AG09309 (cell line): ENCODE data around the gene ACVRL1.

Experiments used
- DNase-seq: peaks from one replicate; pipeline ENCODE4 v3.0.0-alpha.2; 2010; ENCODE audit warnings: low read depth
- H3K4me3 ChIP-seq: 2 replicates; pipeline ENCODE4 v1.5.1; 2011; ENCODE audit warnings: mild to moderate bottlenecking, low read depth, low read length, moderate library complexity; ENCODE audit not compliant: control insufficient read depth
- TF ChIP-seq, protein P1 (sequence below): IDR thresholded peaks from 2 replicates; pipeline ENCODE4 v1.5.1; 2011; ENCODE audit warnings: mild to moderate bottlenecking, low read depth, low read length, inconsistent platforms; ENCODE audit not compliant: insufficient read depth, control insufficient read depth; ENCODE audit errors: missing control alignments

ACVRL1 gene

DNA sequence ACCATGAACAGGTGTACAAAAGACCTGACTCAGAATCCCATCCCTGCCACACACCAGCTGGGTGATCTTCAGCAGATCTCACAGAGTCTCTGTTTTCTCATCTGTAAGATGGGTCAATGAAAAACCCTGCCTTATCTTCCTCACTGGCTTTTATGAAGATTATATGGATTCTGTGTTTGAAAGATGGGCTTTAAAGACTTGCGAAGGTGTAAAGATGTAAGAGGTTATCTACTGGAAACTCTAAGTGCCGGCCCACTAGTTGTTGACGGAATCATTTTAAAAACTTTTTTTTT, 34.7 kb upstream of the ACVRL1 start:
- TF ChIP-seq, protein P1, sequence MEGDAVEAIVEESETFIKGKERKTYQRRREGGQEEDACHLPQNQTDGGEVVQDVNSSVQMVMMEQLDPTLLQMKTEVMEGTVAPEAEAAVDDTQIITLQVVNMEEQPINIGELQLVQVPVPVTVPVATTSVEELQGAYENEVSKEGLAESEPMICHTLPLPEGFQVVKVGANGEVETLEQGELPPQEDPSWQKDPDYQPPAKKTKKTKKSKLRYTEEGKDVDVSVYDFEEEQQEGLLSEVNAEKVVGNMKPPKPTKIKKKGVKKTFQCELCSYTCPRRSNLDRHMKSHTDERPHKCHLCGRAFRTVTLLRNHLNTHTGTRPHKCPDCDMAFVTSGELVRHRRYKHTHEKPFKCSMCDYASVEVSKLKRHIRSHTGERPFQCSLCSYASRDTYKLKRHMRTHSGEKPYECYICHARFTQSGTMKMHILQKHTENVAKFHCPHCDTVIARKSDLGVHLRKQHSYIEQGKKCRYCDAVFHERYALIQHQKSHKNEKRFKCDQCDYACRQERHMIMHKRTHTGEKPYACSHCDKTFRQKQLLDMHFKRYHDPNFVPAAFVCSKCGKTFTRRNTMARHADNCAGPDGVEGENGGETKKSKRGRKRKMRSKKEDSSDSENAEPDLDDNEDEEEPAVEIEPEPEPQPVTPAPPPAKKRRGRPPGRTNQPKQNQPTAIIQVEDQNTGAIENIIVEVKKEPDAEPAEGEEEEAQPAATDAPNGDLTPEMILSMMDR = no peak
- no peak overlapping the region for H3K4me3 ChIP-seq
- no peak for DNase-seq

DNA sequence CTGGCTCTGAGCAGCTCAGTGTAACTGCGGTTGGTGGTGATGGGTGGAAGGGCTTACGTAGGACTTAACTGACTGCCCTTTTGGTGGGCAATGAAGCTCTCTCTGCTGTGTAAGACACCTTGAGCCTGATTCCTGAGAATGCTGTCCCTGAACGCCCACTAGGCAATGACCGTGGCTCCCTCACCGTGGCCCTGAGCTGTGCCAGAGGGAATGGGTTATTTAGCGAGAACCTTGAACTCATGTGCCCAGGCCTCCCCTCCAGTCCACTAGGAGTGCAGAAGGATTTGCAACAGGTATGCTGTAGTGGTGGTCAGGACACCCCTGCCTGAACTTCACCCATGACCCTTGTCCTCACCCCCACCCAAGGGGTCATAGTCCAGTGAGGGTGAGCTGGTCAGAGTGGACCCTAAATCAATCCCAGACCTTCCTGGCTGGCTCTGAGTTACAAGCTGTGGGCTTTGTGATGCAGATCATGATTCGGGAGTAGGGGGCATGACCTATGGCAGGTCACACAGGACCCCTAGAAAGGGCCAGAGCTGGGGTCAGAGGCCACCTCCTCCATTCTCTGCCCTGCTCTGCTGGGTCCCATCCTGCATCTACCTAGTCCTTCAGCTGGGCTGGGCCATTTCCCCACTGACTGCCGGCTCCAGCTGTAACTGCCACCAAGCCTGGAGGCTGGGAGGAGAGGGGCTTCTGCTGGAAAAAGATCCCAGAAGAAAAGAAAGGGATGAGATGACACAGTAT, 33.9 kb upstream of the ACVRL1 start:
- TF ChIP-seq, protein P1 = no peak
- no peak overlapping the region for H3K4me3 ChIP-seq

DNA sequence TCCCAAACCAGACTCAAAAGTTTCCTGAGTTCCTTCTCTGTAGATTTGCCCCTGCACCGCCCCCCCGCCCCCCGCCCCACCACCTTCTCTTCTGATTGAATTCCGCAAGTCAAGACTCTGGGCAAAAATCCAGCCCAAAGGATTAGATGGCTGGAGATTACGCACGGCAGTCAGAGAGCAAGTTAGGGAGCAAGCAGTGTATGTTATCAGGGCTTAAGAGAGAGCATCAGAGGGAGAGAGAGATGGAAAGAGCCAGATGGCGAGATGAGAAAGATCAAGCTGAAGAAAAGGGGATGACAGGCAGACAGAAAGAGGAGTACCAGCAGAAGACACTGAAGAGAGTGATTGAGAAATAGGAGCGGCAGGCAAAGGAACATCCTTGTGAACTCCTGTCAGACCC, 33.3 kb upstream of the ACVRL1 start:
- no peak for DNase-seq
- no peak overlapping the region for H3K4me3 ChIP-seq
- TF ChIP-seq, protein P1 = no peak

More for the DNA sequence above, 33.9 kb upstream of the ACVRL1 start:
- no peak for DNase-seq

DNA sequence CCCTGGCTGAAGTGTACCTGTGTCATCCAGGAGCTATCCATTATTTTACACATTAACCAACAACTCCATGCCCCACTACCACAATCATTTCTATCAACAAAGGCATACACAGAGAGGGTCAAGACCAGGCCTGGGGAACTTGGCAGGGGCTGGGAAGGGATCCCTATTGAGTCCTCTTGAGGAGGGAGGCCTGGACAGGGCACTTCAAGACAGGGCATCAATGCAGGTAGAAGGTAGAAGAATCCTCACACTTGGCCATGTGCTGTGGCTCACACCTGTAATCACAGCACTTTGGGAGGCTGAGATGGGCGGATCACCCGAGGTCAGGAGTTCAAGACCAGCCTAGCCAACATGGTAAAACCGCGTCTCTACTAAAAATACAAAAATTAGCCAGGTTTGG, 32.8 kb upstream of the ACVRL1 start:
- no peak for DNase-seq
- TF ChIP-seq, protein P1 = no peak
- no peak overlapping the region for H3K4me3 ChIP-seq

DNA sequence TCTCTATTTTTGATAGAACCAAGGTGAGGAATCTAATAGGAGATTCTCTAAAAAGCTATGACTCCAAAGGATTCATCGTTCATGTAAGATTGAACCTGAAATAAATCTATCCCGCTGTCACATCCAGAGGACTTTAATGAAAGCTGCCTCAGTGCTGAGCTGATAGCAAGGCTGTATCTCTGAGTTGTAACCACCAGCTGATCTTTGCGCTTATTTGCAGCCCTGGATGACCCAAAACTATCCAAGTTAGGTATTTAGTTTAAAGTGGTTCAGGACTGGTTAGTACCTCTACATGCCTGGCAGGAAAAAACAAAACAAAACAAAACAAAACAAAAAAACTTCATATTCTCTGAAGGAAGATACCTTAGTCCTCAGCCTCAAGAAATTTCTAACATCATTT, 28.2 kb upstream of the ACVRL1 start:
- TF ChIP-seq, protein P1 = no peak

DNA sequence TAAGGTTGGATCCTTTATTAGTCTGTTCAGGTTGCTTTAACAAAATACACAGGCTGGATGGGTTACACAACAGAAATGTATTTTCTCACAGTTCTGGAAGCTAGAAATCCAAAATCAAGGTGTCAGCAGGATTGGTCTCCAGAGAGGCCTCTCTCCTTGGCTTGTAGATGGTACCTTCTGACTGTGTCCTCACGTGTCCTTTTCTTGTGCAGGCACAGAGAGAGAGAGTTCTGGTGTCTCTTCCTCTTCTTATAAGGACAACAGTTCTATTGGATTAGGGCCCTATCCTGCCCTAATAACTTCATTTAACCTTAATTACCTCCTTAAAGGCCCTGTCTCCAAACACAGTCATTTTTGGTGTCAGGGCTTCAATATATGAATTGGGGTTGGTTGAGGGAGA, 24.0 kb upstream of the ACVRL1 start:
- DNase-seq = no peak
- TF ChIP-seq, protein P1 = no peak
- H3K4me3 ChIP-seq = no peak overlapping the region

More for the DNA sequence above, 28.2 kb upstream of the ACVRL1 start:
- H3K4me3 ChIP-seq = no peak overlapping the region
- DNase-seq = no peak

DNA sequence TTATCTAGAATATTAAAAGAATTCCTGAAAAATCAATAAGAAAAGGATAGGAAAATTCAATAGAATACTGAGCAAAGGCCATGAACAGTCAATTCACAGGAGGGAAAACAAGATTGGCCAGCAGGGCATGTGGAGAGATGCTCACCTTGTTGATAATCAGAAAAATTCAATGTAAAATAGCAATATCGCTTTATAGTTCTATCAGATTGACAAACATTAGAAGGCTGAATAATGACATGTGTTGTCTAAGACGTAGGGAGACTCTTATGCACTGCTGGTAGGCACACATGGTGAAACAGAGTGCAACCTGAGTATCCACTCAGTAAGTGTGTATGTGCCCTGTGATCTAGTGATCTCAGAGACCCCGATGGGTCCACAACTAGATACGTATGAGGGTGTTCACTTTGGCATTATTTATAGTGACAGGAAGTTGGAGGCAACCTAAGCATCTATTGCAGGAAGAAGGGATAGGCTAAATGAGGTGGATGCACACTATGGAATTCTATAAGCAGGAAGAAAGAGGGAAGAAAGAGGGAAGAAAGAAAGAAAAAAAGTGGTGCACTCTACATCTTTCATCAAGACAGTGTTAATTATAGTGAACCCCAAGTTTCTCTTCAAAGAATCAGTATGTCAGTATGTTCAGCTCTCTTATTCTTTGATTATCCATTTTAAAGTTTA, 23.2 kb upstream of the ACVRL1 start:
- H3K4me3 ChIP-seq = no peak overlapping the region
- no peak for DNase-seq
- TF ChIP-seq, protein P1 = no peak
